ENCODE data around the gene LRRC34.

Gene LRRC34

DNA sequence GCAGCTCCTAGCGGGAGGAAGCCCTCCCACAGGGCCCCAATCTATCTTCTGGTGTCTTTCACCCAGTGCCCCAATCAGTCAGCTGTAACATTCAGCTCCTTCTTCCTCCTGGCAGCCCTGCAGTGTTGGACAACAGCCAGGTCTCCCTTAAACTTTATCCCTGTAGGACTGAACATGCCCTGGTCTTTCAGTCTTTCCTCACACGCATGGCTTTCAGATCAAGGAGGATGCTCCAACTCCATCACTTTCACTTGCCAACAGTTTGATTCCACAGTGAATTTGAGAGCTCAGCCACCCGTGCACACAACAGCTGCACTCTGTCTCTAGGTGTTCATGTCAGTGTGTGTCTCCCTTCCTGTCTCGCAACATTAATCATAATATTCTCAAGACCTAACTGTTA lies 28.5 kb upstream of the LRRC34 start:
- H3K36me3 ChIP-seq (ENCODE audit: control insufficient read depth, insufficient read depth, low read length), result no peaks in the 10 kb centered on the region
- TF ChIP-seq CTCF (IDR thresholded peaks at IDR 0.05), result no peak
- H3K4me1 ChIP-seq, result no peaks in the 10 kb centered on the region
- H2AFZ ChIP-seq, result no peak overlapping the region
- no peak overlapping the region for H3K4me3 ChIP-seq (ENCODE audit: low read depth, low read length)
- H3K4me2 ChIP-seq (ENCODE audit: low read length), result no peak overlapping the region
- no peak overlapping the region for H3K9ac ChIP-seq
- H3K9me3 ChIP-seq (ENCODE audit: control insufficient read depth, low read length), result no peaks in the 10 kb centered on the region
- H3K79me2 ChIP-seq, result no peaks in the 10 kb centered on the region
- no peaks in the 10 kb centered on the region for H3K27me3 ChIP-seq (ENCODE audit: control insufficient read depth, insufficient read depth, low read length)
- H3K27ac ChIP-seq, result no peak overlapping the region

DNA sequence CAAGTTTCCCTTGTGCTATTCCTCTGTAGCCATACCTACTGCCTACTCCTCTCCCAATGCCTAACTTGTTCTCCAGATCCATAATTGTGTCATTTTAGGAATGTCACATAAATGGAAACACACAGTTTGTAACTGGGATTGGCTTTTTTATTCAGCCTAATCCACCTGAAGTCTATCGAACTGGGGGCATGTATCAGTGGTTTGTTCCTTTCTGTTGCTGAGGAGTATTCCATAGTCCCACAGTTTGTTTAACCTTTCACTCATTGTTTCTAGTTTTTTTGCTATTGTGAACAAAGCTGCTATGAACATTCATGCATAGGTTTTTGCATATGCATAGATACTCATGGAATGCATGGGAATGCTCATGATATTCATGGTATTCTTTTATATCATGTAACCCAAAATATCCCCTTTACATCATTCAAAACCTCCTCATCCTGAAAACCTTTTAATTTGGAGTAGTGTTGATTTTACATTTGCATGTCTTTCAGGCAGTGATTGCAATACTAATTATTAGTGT lies 25.9 kb upstream of the LRRC34 start:
- Histone ChIP-seq H3K4me1 (no peaks in the 10 kb centered on the region), H3K27ac (no peak overlapping the region), H3K4me3 (ENCODE audit: low read depth, low read length) (no peak overlapping the region), H3K27me3 (ENCODE audit: control insufficient read depth, insufficient read depth, low read length) (no peaks in the 10 kb centered on the region), H3K9me3 (ENCODE audit: control insufficient read depth, low read length) (no peaks in the 10 kb centered on the region), H2AFZ (no peak overlapping the region), H3K79me2 (no peaks in the 10 kb centered on the region), H3K36me3 (ENCODE audit: control insufficient read depth, insufficient read depth, low read length) (no peaks in the 10 kb centered on the region), H3K9ac (no peak overlapping the region), H3K4me2 (ENCODE audit: low read length) (no peak overlapping the region)
- TF ChIP-seq CTCF (IDR thresholded peaks at IDR 0.05), result no peak

GRCh38 chr3:169836942-169837275 lies 24.2 kb upstream of the LRRC34 start:
- H3K79me2 ChIP-seq, result no peaks in the 10 kb centered on the region
- no peak for TF ChIP-seq CTCF (IDR thresholded peaks at IDR 0.05)
- no peaks in the 10 kb centered on the region for H3K4me1 ChIP-seq
- no peak overlapping the region for H2AFZ ChIP-seq
- no peak overlapping the region for H3K9ac ChIP-seq
- no peak overlapping the region for H3K4me3 ChIP-seq (ENCODE audit: low read depth, low read length)
- H3K27me3 ChIP-seq (ENCODE audit: control insufficient read depth, insufficient read depth, low read length), result no peaks in the 10 kb centered on the region
- no peaks in the 10 kb centered on the region for H3K36me3 ChIP-seq (ENCODE audit: control insufficient read depth, insufficient read depth, low read length)
- H3K9me3 ChIP-seq (ENCODE audit: control insufficient read depth, low read length), result no peaks in the 10 kb centered on the region
- no peak overlapping the region for H3K4me2 ChIP-seq (ENCODE audit: low read length)
- no peak overlapping the region for H3K27ac ChIP-seq

- Histone ChIP-seq H2AFZ (no peak overlapping the region), H3K4me2 (ENCODE audit: low read length) (no peak overlapping the region), H3K4me3 (ENCODE audit: low read depth, low read length) (no peak overlapping the region), H3K4me1 (no peaks in the 10 kb centered on the region), H3K36me3 (ENCODE audit: control insufficient read depth, insufficient read depth, low read length) (no peaks in the 10 kb centered on the region), H3K27ac (no peak overlapping the region), H3K27me3 (ENCODE audit: control insufficient read depth, insufficient read depth, low read length) (no peaks in the 10 kb centered on the region), H3K9me3 (ENCODE audit: control insufficient read depth, low read length) (no peaks in the 10 kb centered on the region), H3K79me2 (no peaks in the 10 kb centered on the region), H3K9ac (no peak overlapping the region)
- no peak for TF ChIP-seq CTCF (IDR thresholded peaks at IDR 0.05)
These were observed 23.6 kb upstream of the LRRC34 start for GRCh38 chr3:169836078-169836941.

DNA sequence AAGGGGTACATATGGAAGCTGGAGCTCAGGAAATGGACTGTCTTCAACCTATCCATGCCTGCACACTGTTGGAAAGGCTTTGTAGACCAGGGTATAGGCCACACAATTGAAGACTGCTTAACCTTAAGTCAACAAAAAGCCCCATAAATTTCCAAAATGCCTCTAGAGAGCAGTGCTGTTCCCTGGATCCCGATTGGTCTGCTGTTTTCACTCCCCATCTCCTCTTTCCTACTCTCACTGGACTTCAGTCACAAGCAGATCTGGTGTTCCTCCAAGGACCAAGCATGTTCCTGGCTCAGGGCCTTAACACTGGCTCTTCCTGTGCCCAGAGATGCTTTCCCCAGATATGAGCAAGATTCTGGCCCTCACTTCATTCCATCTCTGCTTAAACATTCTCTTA lies 22.8 kb upstream of the LRRC34 start:
- Histone ChIP-seq H3K36me3 (ENCODE audit: control insufficient read depth, insufficient read depth, low read length) (no peaks in the 10 kb centered on the region), H3K9ac (no peak overlapping the region), H3K27me3 (ENCODE audit: control insufficient read depth, insufficient read depth, low read length) (no peaks in the 10 kb centered on the region), H3K4me1 (no peaks in the 10 kb centered on the region), H3K79me2 (no peaks in the 10 kb centered on the region), H2AFZ (no peak overlapping the region), H3K27ac (no peak overlapping the region), H3K4me3 (ENCODE audit: low read depth, low read length) (no peak overlapping the region), H3K9me3 (ENCODE audit: control insufficient read depth, low read length) (no peaks in the 10 kb centered on the region), H3K4me2 (ENCODE audit: low read length) (no peak overlapping the region)
- no peak for TF ChIP-seq CTCF (IDR thresholded peaks at IDR 0.05)

Measured in parathyroid adenoma (tissue), 2 donors.